ENCODE results near the gene NRSN2. TPM values are rescaled to one million over a fixed set of nuclear protein-coding genes. Genes with fewer than 3 reads are reported as not detected.

The NRSN2 gene
- total RNA-seq, 1 donor from 2014 or later = 89.3 TPM

GRCh38 chr20:362271-363254 lies 15.7 kb downstream of the NRSN2 start:
- peaks cover 17% of the 10 kb centered on the region for H3K4me1 Mint-ChIP-seq (ENCODE audit: low read depth, unreplicated experiment)
- H3K27ac Mint-ChIP-seq (ENCODE audit: unreplicated experiment) = no peak overlapping the region
- no peak for DNase-seq

GRCh38 chr20:363319-364078 lies 16.6 kb downstream of the NRSN2 start:
- Mint-ChIP-seq H3K27ac (ENCODE audit: unreplicated experiment) (no peak overlapping the region), H3K4me1 (ENCODE audit: low read depth, unreplicated experiment) (peaks cover 17% of the 10 kb centered on the region), H3K27me3 (ENCODE audit: unreplicated experiment) (peaks cover 3% of the 10 kb centered on the region), H3K36me3 (ENCODE audit: unreplicated experiment) (no peaks in the 10 kb centered on the region), H3K9me3 (ENCODE audit: unreplicated experiment) (peaks cover under 1% of the 10 kb centered on the region), H3K4me3 (ENCODE audit: unreplicated experiment) (no peak overlapping the region)
- TF ChIP-seq CTCF (IDR thresholded peaks at IDR 0.05; ENCODE audit: partially characterized antibody, unreplicated experiment) = no peak
- no peak for DNase-seq

More at GRCh38 chr20:362271-363254, 15.7 kb downstream of the NRSN2 start:
- Mint-ChIP-seq H3K4me3 (ENCODE audit: unreplicated experiment) (no peak overlapping the region), H3K36me3 (ENCODE audit: unreplicated experiment) (no peaks in the 10 kb centered on the region), H3K27me3 (ENCODE audit: unreplicated experiment) (peaks cover 2% of the 10 kb centered on the region), H3K9me3 (ENCODE audit: unreplicated experiment) (no peaks in the 10 kb centered on the region)
- no peak for TF ChIP-seq CTCF (IDR thresholded peaks at IDR 0.05; ENCODE audit: partially characterized antibody, unreplicated experiment)

- Mint-ChIP-seq H3K27ac (ENCODE audit: unreplicated experiment) (no peak overlapping the region), H3K9me3 (ENCODE audit: unreplicated experiment) (peaks cover 1% of the 10 kb centered on the region), H3K36me3 (ENCODE audit: unreplicated experiment) (no peaks in the 10 kb centered on the region), H3K4me1 (ENCODE audit: low read depth, unreplicated experiment) (peaks cover 16% of the 10 kb centered on the region), H3K4me3 (ENCODE audit: unreplicated experiment) (no peak overlapping the region), H3K27me3 (ENCODE audit: unreplicated experiment) (peaks cover 2% of the 10 kb centered on the region)
- TF ChIP-seq CTCF (IDR thresholded peaks at IDR 0.05; ENCODE audit: partially characterized antibody, unreplicated experiment) = no peak
- no peak for DNase-seq
Observed at GRCh38 chr20:364905-365794, 18.2 kb downstream of the NRSN2 start.

GRCh38 chr20:366041-366718 lies 19.3 kb downstream of the NRSN2 start:
- Mint-ChIP-seq H3K4me1 (ENCODE audit: low read depth, unreplicated experiment) (peaks cover 10% of the 10 kb centered on the region), H3K36me3 (ENCODE audit: unreplicated experiment) (no peaks in the 10 kb centered on the region), H3K27me3 (ENCODE audit: unreplicated experiment) (peaks cover 2% of the 10 kb centered on the region), H3K27ac (ENCODE audit: unreplicated experiment) (no peak overlapping the region), H3K4me3 (ENCODE audit: unreplicated experiment) (no peak overlapping the region), H3K9me3 (ENCODE audit: unreplicated experiment) (peaks cover 1% of the 10 kb centered on the region)
- no peak for DNase-seq
- no peak for TF ChIP-seq CTCF (IDR thresholded peaks at IDR 0.05; ENCODE audit: partially characterized antibody, unreplicated experiment)
